HCT116 (cell line): ENCODE measurements around the gene CLDN34. TPM values are rescaled to one million over a fixed set of nuclear protein-coding genes. Genes with fewer than 3 reads are reported as not detected.

Source experiments
- ATAC-seq: fragments of 200-7000 bp; cut with Tn5 transposase; 2 replicates; pipeline ENCODE4 v1.9.1; 2020; ENCODE audit warnings: mild to moderate bottlenecking, moderate library complexity
- BruUV-seq: library from RNA; stranded (reverse); fragments of 400-500 nt; replicated peaks from 2 replicates; lab custom pipeline; 2021; lab: Mats Ljungman, UMichigan
- CTCF ChIA-PET: fragments of 300-600 bp; sonication (Branson Sonifier 250); formaldehyde crosslinking; loops from one replicate; lab custom pipeline; 2021; ENCODE audit warnings: antibody characterized with exemption; lab: Charles Lee
- POLR2A ChIA-PET: fragments of 300-600, 350-600 bp; sonication (Branson Sonifier 250); formaldehyde crosslinking; loops from one replicate; lab custom pipeline; 2021; ENCODE audit warnings: antibody characterized with exemption; lab: Charles Lee
- RAD21 ChIA-PET, 2 experiments: fragments of 300-600 bp; sonication (Branson Sonifier 250); formaldehyde crosslinking; loops; one replicate each; lab custom pipeline; 2023; ENCODE audit warnings: low total read pairs in 2 of 2; ENCODE audit not compliant: uncharacterized antibody in 2 of 2, unreplicated experiment in 2 of 2, low non-redundant PET in 1 of 2; lab: Charles Lee
- DNase-seq: peaks from one replicate; pipeline ENCODE4 v3.0.0-alpha.2; 2010; ENCODE audit warnings: low read depth, low spot score
- H2AFZ ChIP-seq: fragments of 200-600 bp; shearing (Covaris generic), sonication (generic); 2 replicates; pipeline ENCODE4 v1.6.1; 2017; ENCODE audit warnings: low read depth, mixed run types, mixed read lengths, antibody characterized with exemption, low read length; ENCODE audit not compliant: poor library complexity, severe bottlenecking
- H3K27ac ChIP-seq: 2 replicates; pipeline ENCODE4 v1.5.1; 2012; ENCODE audit warnings: low read depth, low read length
- H3K27me3 ChIP-seq: fragments of 200-600 bp; sonication (generic); 2 replicates; pipeline ENCODE4 v1.6.1; 2016; ENCODE audit warnings: mixed run types, low read length, mixed read lengths; ENCODE audit not compliant: insufficient read depth
- H3K36me3 ChIP-seq, 2 experiments: fragments of 200-500 bp in 1 of 2; fragments of 200-600 bp in 1 of 2; sonication (Bioruptor generic) in 1 of 2; sonication (generic) in 1 of 2; 2 replicates each; pipeline versions ENCODE4 v1.5.1 to v1.6.1; 2014 to 2016; ENCODE audit warnings: low read length in 2 of 2, inconsistent platforms in 1 of 2, mixed read lengths in 1 of 2, mixed run types in 1 of 2; ENCODE audit not compliant: insufficient read depth in 2 of 2, control insufficient read depth in 1 of 2
- H3K4me1 ChIP-seq, 2 experiments: fragments of 200-600 bp in 1 of 2; sonication (generic) in 1 of 2; 2 replicates each; pipeline versions ENCODE4 v1.5.1 to v1.6.1; 2012 to 2017; ENCODE audit warnings: low read length in 2 of 2, inconsistent platforms in 1 of 2, mild to moderate bottlenecking in 1 of 2, mixed read lengths in 1 of 2, mixed run types in 1 of 2, moderate library complexity in 1 of 2; ENCODE audit not compliant: insufficient read depth in 2 of 2, control insufficient read depth in 1 of 2
- H3K4me2 ChIP-seq: fragments of 200-600 bp; sonication (generic); 2 replicates; pipeline ENCODE4 v1.6.1; 2017; ENCODE audit warnings: mixed run types, low read length, mixed read lengths
- H3K4me3 ChIP-seq, 2 experiments: fragments of 200-600 bp in 1 of 2; sonication (generic) in 1 of 2; replicated peaks in 1 of 2; 2 replicates each; pipeline ENCODE4 v1.5.1; 2011 to 2016; ENCODE audit warnings: low read length in 2 of 2, control low read depth in 1 of 2, low read depth in 1 of 2, mild to moderate bottlenecking in 1 of 2, mixed read lengths in 1 of 2, mixed run types in 1 of 2
- H3K79me2 ChIP-seq: fragments of 200-600 bp; sonication (generic); 2 replicates; pipeline ENCODE4 v1.6.1; 2017; ENCODE audit warnings: mild to moderate bottlenecking, mixed run types, low read length, moderate library complexity, mixed read lengths; ENCODE audit not compliant: insufficient read depth
- H3K9ac ChIP-seq: fragments of 200-600 bp; sonication (generic); 2 replicates; pipeline ENCODE4 v1.6.1; 2016; ENCODE audit warnings: low read length, mixed read lengths
- H3K9me2 ChIP-seq: fragments of 200-600 bp; sonication (generic), shearing (Covaris generic); 2 replicates; pipeline ENCODE4 v1.6.1; 2017; ENCODE audit warnings: mixed run types, mild to moderate bottlenecking, moderate library complexity; ENCODE audit not compliant: insufficient read depth
- H3K9me3 ChIP-seq, 2 experiments: fragments of 200-500 bp in 1 of 2; fragments of 200-600 bp in 1 of 2; sonication (Bioruptor generic) in 1 of 2; sonication (generic) in 1 of 2; 2 replicates each; pipeline ENCODE4 v1.6.1; 2014 to 2017; ENCODE audit warnings: low read length in 2 of 2, mixed read lengths in 2 of 2, inconsistent platforms in 1 of 2, low read depth in 1 of 2, mild to moderate bottlenecking in 1 of 2, mixed run types in 1 of 2, moderate library complexity in 1 of 2; ENCODE audit not compliant: control insufficient read depth in 1 of 2, insufficient read depth in 1 of 2
- H4K20me1 ChIP-seq: fragments of 200-600 bp; sonication (generic), shearing (Covaris generic); 2 replicates; pipeline ENCODE4 v1.6.1; 2017; ENCODE audit warnings: mixed run types, mild to moderate bottlenecking, moderate library complexity; ENCODE audit not compliant: insufficient read depth
- EGR1 ChIP-seq: IDR thresholded peaks from 2 replicates; pipeline ENCODE4 v1.6.1; 2012; ENCODE audit warnings: low read depth
- ELF1 ChIP-seq: IDR thresholded peaks from 2 replicates; pipeline ENCODE4 v1.6.1; 2012; ENCODE audit warnings: low read depth, borderline replicate concordance
- EZH2phosphoT487 ChIP-seq: fragments of 200-600 bp; IDR thresholded peaks from 2 replicates; pipeline ENCODE4 v1.6.1; 2018; ENCODE audit warnings: antibody characterized with exemption, borderline replicate concordance
- POLR2A ChIP-seq: IDR thresholded peaks from 2 replicates; pipeline ENCODE4 v1.7.0; 2011; ENCODE audit warnings: borderline replicate concordance; ENCODE audit not compliant: insufficient read depth, insufficient read length; ENCODE audit errors: extremely low read depth
- RAD21 ChIP-seq: IDR thresholded peaks from 2 replicates; pipeline ENCODE4 v1.6.1; 2012; ENCODE audit warnings: low read depth, mild to moderate bottlenecking
- SP1 ChIP-seq: IDR thresholded peaks from 2 replicates; pipeline ENCODE4 v1.6.1; 2012; ENCODE audit warnings: low read depth
- YY1 ChIP-seq: IDR thresholded peaks from 2 replicates; pipeline ENCODE4 v1.6.1; 2011; ENCODE audit warnings: low read length, low read depth, moderate library complexity, mild to moderate bottlenecking; ENCODE audit not compliant: insufficient replicate concordance; ENCODE audit errors: extremely low read depth
- intact Hi-C: fragments of 100-400 bp; cut with micrococcal nuclease; formaldehyde crosslinking; loops from 2 replicates; pipeline ENCODE4 v1.10.0; 2022
- total RNA-seq: library from RNA; stranded (reverse); gene quantifications from one replicate; pipeline ENCODE4 v1.2.1, GENCODE V29; 2021; ENCODE audit not compliant: unreplicated experiment
- TF ChIP-seq, protein P1 (sequence below): IDR thresholded peaks from 2 replicates; pipeline ENCODE4 v1.6.1; 2012
- TF ChIP-seq, protein P2 (sequence below): IDR thresholded peaks from 2 replicates; pipeline ENCODE4 v1.6.1; 2011; ENCODE audit warnings: mild to moderate bottlenecking, low read length, moderate library complexity; ENCODE audit not compliant: insufficient replicate concordance; ENCODE audit errors: extremely low read depth
- TF ChIP-seq, protein P3 (sequence below): IDR thresholded peaks from 2 replicates; pipeline ENCODE4 v1.6.1; 2012; ENCODE audit warnings: low read depth

CLDN34 gene
- total RNA-seq, 1 experiment from 2014 or later = not detected

DNA sequence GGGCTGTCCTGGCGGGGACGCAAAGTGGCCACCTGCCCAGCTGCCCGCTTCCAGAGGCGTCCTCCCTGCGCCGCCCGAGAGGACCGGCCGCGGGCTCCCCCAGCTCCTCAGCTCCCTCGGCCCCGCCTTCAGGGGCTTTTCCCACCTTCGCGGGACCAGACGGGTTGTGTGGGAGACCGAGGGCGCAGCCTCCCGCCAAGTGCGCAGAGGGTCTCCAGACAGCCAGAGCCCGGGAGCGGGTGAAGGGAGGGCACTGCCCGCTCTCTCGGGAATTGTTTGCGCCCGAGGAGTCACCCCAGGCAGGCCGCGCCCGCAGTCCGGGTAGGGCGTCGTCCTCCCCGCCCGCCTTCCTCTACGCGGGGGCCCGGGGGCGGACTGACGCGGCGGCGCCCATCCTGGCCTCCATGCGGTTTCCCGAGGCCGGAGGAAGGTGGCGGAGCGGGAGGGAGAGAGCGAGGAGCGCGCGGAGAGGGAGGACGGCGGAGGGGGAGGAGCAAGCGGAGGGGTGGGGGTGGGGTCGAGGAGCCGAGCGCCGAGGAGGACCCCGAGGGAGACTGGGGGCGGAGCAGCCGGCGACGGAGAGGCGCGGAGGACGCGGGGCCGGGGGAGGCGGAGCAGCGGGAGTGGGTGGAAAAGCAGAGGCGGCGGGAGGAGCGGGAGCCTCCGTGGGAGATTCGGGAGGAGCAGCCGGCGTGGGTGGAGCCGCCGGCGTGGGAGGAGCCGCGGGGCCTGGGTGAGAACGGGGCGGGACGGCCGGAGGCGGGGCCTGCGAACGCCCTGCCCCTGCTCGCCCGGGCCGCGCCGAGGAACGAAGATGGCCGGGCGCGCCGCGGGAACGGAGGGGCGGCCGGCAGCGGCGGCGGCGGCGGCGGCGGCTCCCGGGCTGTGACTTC lies 47.5 kb downstream of the CLDN34 start:
- Histone ChIP-seq H3K27ac (peak overlapping the region; percentile 45; the same call in 1 of the 2 replicates), H4K20me1 (no peaks in the 10 kb centered on the region), H3K36me3 (no peaks in the 10 kb centered on the region), H3K9me2 (no peaks in the 10 kb centered on the region), H3K27me3 (no peaks in the 10 kb centered on the region), H3K9me3 (no peaks in the 10 kb centered on the region), H3K4me2 (peak overlapping the region; percentile 62), H3K4me1 (peaks cover 6 to 30% of the 10 kb centered on the region in 2 experiments), H3K4me3 (peak overlapping the region; percentile 29 to 46), H3K9ac (no peak overlapping the region), H3K79me2 (peaks cover 12% of the 10 kb centered on the region; the same call in 1 of the 2 replicates), H2AFZ (no peak overlapping the region)
- BruUV-seq = no TSS peak
- peak; percentile 88 for ATAC-seq
- ChIA-PET RAD21 (no interaction called here), POLR2A (no interaction called here), CTCF (no interaction called here)
- intact Hi-C loops = loop anchor here (10.0 kb wide), 1 partner anchor 110 kb away; no protein-coding TSS in a partner anchor
- peak; percentile 77 for TF ChIP-seq EGR1
- TF ChIP-seq, protein P1, sequence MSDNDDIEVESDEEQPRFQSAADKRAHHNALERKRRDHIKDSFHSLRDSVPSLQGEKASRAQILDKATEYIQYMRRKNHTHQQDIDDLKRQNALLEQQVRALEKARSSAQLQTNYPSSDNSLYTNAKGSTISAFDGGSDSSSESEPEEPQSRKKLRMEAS = peak; percentile 51; the same call in 1 of the 2 replicates
- TF ChIP-seq EZH2phosphoT487 = no peak
- 0 out of 2 replicates have a peak, but pooled peaks have one; percentile 4 for TF ChIP-seq SP1
- TF ChIP-seq ELF1 = no peak
- peak; percentile 54 for TF ChIP-seq YY1
- TF ChIP-seq, protein P2, sequence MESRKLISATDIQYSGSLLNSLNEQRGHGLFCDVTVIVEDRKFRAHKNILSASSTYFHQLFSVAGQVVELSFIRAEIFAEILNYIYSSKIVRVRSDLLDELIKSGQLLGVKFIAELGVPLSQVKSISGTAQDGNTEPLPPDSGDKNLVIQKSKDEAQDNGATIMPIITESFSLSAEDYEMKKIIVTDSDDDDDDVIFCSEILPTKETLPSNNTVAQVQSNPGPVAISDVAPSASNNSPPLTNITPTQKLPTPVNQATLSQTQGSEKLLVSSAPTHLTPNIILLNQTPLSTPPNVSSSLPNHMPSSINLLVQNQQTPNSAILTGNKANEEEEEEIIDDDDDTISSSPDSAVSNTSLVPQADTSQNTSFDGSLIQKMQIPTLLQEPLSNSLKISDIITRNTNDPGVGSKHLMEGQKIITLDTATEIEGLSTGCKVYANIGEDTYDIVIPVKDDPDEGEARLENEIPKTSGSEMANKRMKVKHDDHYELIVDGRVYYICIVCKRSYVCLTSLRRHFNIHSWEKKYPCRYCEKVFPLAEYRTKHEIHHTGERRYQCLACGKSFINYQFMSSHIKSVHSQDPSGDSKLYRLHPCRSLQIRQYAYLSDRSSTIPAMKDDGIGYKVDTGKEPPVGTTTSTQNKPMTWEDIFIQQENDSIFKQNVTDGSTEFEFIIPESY = no peak
- no peak for TF ChIP-seq POLR2A
- TF ChIP-seq, protein P3, sequence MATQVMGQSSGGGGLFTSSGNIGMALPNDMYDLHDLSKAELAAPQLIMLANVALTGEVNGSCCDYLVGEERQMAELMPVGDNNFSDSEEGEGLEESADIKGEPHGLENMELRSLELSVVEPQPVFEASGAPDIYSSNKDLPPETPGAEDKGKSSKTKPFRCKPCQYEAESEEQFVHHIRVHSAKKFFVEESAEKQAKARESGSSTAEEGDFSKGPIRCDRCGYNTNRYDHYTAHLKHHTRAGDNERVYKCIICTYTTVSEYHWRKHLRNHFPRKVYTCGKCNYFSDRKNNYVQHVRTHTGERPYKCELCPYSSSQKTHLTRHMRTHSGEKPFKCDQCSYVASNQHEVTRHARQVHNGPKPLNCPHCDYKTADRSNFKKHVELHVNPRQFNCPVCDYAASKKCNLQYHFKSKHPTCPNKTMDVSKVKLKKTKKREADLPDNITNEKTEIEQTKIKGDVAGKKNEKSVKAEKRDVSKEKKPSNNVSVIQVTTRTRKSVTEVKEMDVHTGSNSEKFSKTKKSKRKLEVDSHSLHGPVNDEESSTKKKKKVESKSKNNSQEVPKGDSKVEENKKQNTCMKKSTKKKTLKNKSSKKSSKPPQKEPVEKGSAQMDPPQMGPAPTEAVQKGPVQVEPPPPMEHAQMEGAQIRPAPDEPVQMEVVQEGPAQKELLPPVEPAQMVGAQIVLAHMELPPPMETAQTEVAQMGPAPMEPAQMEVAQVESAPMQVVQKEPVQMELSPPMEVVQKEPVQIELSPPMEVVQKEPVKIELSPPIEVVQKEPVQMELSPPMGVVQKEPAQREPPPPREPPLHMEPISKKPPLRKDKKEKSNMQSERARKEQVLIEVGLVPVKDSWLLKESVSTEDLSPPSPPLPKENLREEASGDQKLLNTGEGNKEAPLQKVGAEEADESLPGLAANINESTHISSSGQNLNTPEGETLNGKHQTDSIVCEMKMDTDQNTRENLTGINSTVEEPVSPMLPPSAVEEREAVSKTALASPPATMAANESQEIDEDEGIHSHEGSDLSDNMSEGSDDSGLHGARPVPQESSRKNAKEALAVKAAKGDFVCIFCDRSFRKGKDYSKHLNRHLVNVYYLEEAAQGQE = no peak
- no peak for TF ChIP-seq RAD21
- peak; percentile 37 for DNase-seq
